K562 (cell line): Measurements from ENCODE around the gene STAT6. TPM values are rescaled to one million over a fixed set of nuclear protein-coding genes. Genes with fewer than 3 reads are reported as not detected.
A peak's percentile ranks its signal among the peaks of the same experiment; 100 is the strongest.
"Not testable (repeated sequence)": the region's sequence is repeated elsewhere in the genome, so short reads cannot be mapped to it uniquely, and the experiment has no call there.

Source experiments
- ATAC-seq: fragments of 200-7000 bp; cut with Tn5 transposase; 3 replicates; pipeline ENCODE4 v1.9.1; 2020; ENCODE audit warnings: moderate library complexity
- BruUV-seq: library from RNA; stranded (reverse); fragments of 400-500 nt; replicated peaks from 2 replicates; lab custom pipeline; 2021; lab: Mats Ljungman, UMichigan
- CTCF ChIA-PET: fragments of 300-600 bp; formaldehyde crosslinking; extraction: SDS; loops from one replicate; lab custom pipeline; 2021; ENCODE audit warnings: low intra/inter-chr PET ratio; lab: Yijun Ruan, JAX
- POLR2A ChIA-PET: fragments of 300-600, 350-650 bp; sonication (Branson Sonifier 250); formaldehyde crosslinking; extraction: SDS; loops from one replicate; lab custom pipeline; 2021; ENCODE audit warnings: antibody characterized with exemption, inconsistent platforms; lab: Yijun Ruan, JAX
- DNase-seq, 4 experiments: peaks; one replicate each; pipeline versions ENCODE4 v3.0.0 to v3.0.0-alpha.2; 2011 to 2018; ENCODE audit warnings: low spot score in 3 of 4, mixed read lengths in 3 of 4; ENCODE audit errors: extremely low read depth in 1 of 4
- FAIRE-seq: peaks from 2 replicates; lab custom pipeline; 2011; peaks lifted over from hg19 to GRCh38; lab: Jason Lieb, UNC
- H2AFZ ChIP-seq: 2 replicates; pipeline ENCODE4 v1.6.0; 2011; ENCODE audit warnings: low read depth, low read length, control low read depth, inconsistent platforms
- H3K27ac ChIP-seq: fragments of 200-600 bp; 3 replicates; pipeline ENCODE4 v1.8.0; 2011; ENCODE audit warnings: low read depth, mild to moderate bottlenecking, control low read depth, inconsistent platforms, low read length, moderate library complexity, mixed read lengths; ENCODE audit errors: extremely low read depth
- H3K27me3 ChIP-seq, 2 experiments: fragments of 300-600 bp in 1 of 2; 2 replicates in 1 of 2; 3 replicates in 1 of 2; pipeline versions ENCODE4 v1.6.0 to v1.8.0; 2011; ENCODE audit warnings: inconsistent platforms in 2 of 2, low read length in 2 of 2, mild to moderate bottlenecking in 1 of 2, mixed read lengths in 1 of 2, moderate library complexity in 1 of 2; ENCODE audit not compliant: control insufficient read depth in 2 of 2, insufficient read depth in 2 of 2
- H3K36me3 ChIP-seq: fragments of 300-600 bp; 3 replicates; pipeline ENCODE4 v1.8.0; 2011; ENCODE audit warnings: mild to moderate bottlenecking, low read length, inconsistent platforms; ENCODE audit not compliant: control insufficient read depth, insufficient read depth
- H3K4me1 ChIP-seq, 2 experiments: fragments of 200-600 bp in 1 of 2; replicated peaks in 1 of 2; 2 replicates in 1 of 2; 3 replicates in 1 of 2; pipeline versions ENCODE4 v1.5.1 to v1.8.0; 2011; ENCODE audit warnings: inconsistent platforms in 2 of 2, low read length in 2 of 2, mild to moderate bottlenecking in 1 of 2, mixed read lengths in 1 of 2, moderate library complexity in 1 of 2; ENCODE audit not compliant: control insufficient read depth in 2 of 2, insufficient read depth in 2 of 2
- H3K4me2 ChIP-seq: 2 replicates; pipeline ENCODE4 v1.6.1; 2011; ENCODE audit warnings: low read length, control low read depth, inconsistent platforms, mixed read lengths; ENCODE audit not compliant: insufficient read depth
- H3K4me3 ChIP-seq: fragments of 200-600 bp; sonication (generic), shearing (Covaris generic); 2 replicates; pipeline ENCODE4 v1.5.1; 2016; ENCODE audit warnings: control low read depth, inconsistent platforms
- H3K79me2 ChIP-seq: fragments of 200-600 bp; 3 replicates; pipeline ENCODE4 v1.8.0; 2011; ENCODE audit warnings: low read length, inconsistent platforms; ENCODE audit not compliant: control insufficient read depth, insufficient read depth
- H3K9ac ChIP-seq, 2 experiments: 2 replicates each; pipeline versions ENCODE4 v1.6.0 to v1.6.1; 2011; ENCODE audit warnings: low read depth in 2 of 2, low read length in 2 of 2, control low read depth in 1 of 2, inconsistent platforms in 1 of 2, mild to moderate bottlenecking in 1 of 2, mixed read lengths in 1 of 2; ENCODE audit not compliant: insufficient read depth in 1 of 2
- H3K9me1 ChIP-seq: one replicate; pipeline ENCODE4 v1.6.0; 2011; ENCODE audit warnings: inconsistent platforms, mild to moderate bottlenecking, low read length, moderate library complexity; ENCODE audit not compliant: control insufficient read depth, insufficient read depth
- H3K9me3 ChIP-seq: replicated peaks from 2 replicates; pipeline ENCODE4 v1.5.1; 2011; ENCODE audit warnings: low read depth, low read length, inconsistent platforms; ENCODE audit not compliant: control insufficient read depth, insufficient read depth
- H4K20me1 ChIP-seq: replicated peaks from 2 replicates; pipeline ENCODE4 v1.6.1; 2011; ENCODE audit warnings: low read length, inconsistent platforms, mixed read lengths; ENCODE audit not compliant: control insufficient read depth, insufficient read depth
- CBX5 ChIP-seq: IDR thresholded peaks from 2 replicates; pipeline ENCODE4 v1.6.1; 2014; ENCODE audit warnings: low read depth, borderline replicate concordance
- GTF2F1 ChIP-seq: IDR thresholded peaks from 2 replicates; pipeline ENCODE4 v1.6.1; 2011; ENCODE audit warnings: low read depth, low read length, improper control_type of control experiment
- HOXB6 ChIP-seq: fragments of 250-450 bp; sonication (Bioruptor Pico); IDR thresholded peaks from 2 replicates; pipeline ENCODE4 v1.5.1; 2022; ENCODE audit warnings: mild to moderate bottlenecking, borderline replicate concordance
- JUND ChIP-seq, 2 experiments: IDR thresholded peaks; 2 replicates in 1 of 2; 3 replicates in 1 of 2; pipeline ENCODE4 v1.6.1; 2011; ENCODE audit warnings: borderline replicate concordance in 2 of 2, low read depth in 2 of 2, low read length in 2 of 2, improper control_type of control experiment in 1 of 2, missing biosample characterization in 1 of 2, missing genetic modification characterization in 1 of 2, missing genetic modification reagents in 1 of 2
- ZNF707 ChIP-seq: fragments of 250-450 bp; sonication (Bioruptor Pico); conservative IDR thresholded peaks from 2 replicates; pipeline ENCODE4 v1.8.0; 2022; ENCODE audit warnings: inconsistent platforms, mild to moderate bottlenecking, moderate library complexity
- WGBS: fragments of 100-300 bp; shearing (Covaris generic); methylation state at CpG from one replicate; pipeline ENCODE4 v1.1.6; 2016; ENCODE audit warnings: low coverage, mixed read lengths; ENCODE audit not compliant: insufficient coverage; ENCODE audit errors: missing lambda C conversion rate; 5-methylcytosine and 5-hydroxymethylcytosine counted together
- in situ Hi-C: fragments of 300-500 bp; cut with MboI; formaldehyde crosslinking; loops from 4 replicates; pipeline ENCODE4 v1.15.0; 2018; ENCODE audit warnings: inconsistent platforms, mixed read lengths
- intact Hi-C: fragments of 100-400 bp; cut with micrococcal nuclease; formaldehyde crosslinking; loops from 2 replicates; pipeline ENCODE4 v1.14.2; 2022
- polyA plus RNA-seq, 8 experiments: library from polyadenylated mRNA; depleted of rRNA in 4 of 8; stranded (reverse) in 5 of 8; unstranded in 3 of 8; fragments of >200 nt; fragmentation: Nextera tagmentation in 2 of 8; fragmentation: Illumina TruSeq in 1 of 8; extraction: Ambion mirVana in 2 of 8; extraction: Trizol in 1 of 8; gene quantifications; 2 replicates each; pipeline versions ENCODE4 v1.2.1 to v1.2.3, GENCODE V29; 2011 to 2014; ENCODE audit warnings: inconsistent platforms in 1 of 8, missing spikeins in 1 of 8
- total RNA-seq, 7 experiments: library from RNA; depleted of rRNA in 6 of 7; stranded (reverse); fragments of >200 nt in 6 of 7; fragmentation: Illumina TruSeq in 2 of 7; extraction: Trizol in 2 of 7; gene quantifications; 2 replicates each; pipeline versions ENCODE4 v1.2.1 to v1.2.3, GENCODE V29; 2011 to 2021; ENCODE audit warnings: low replicate concordance in 1 of 7
- TF ChIP-seq, protein P1 (sequence below), 2 experiments: fragments of 450-650 bp in 1 of 2; sonication (generic) in 1 of 2; formaldehyde crosslinking in 1 of 2; IDR thresholded peaks in 1 of 2; conservative IDR thresholded peaks in 1 of 2; 2 replicates each; pipeline versions ENCODE4 v1.6.1 to v1.8.1; 2016 to 2023; ENCODE audit warnings: mild to moderate bottlenecking in 2 of 2, moderate library complexity in 2 of 2, inconsistent platforms in 1 of 2, missing genetic modification reagents in 1 of 2

STAT6 gene
- total and polyA plus RNA-seq, 9 of the 15 experiments (the other 6 are each of a cell fraction or from before 2014, with no cell fraction given), result 2.4 to 49.5 (median 26.5) TPM

DNA sequence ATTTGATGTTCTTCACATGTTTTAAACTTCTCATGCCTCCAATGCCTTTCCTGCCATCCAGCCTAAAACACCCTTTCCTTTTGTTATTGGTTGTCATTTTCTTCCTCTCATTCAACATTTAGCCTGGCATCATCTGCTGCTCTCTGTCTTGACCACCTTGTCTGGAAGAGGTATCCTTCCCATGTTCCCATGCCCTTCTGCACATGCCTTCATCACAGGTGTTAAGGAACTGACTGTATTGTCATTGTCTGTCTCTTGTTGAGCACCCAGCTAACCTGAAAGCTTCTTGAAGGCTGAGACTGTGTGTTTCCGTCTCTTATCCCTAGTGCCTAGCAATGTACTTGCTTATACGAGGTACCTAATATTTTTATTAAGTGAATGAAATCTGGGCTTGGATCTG is 12.7 kb upstream of the STAT6 start:
- Histone ChIP-seq H3K4me2 (no peak overlapping the region), H3K4me3 (no peak overlapping the region), H2AFZ (no peak overlapping the region), H3K79me2 (no peaks in the 10 kb centered on the region)
- 0% methylated on average over 2 of the region's 2 CpGs for whole genome bisulfite sequencing
- no TSS peak for BruUV-seq
- intact Hi-C loops, result loop anchor here (1.0 to 10.0 kb wide), 3 partner anchors 52 to 121 kb away; no protein-coding TSS in a partner anchor
- TF ChIP-seq ZNF707 (CRISPR knock-in tag) (no peak), GTF2F1 (no peak), CBX5 (0 out of 2 replicates have a peak, but pooled peaks have one; percentile 41), HOXB6 (no peak)
- TF ChIP-seq, all 486 proteins: peak for 1
- ChIA-PET CTCF (interaction anchor here (1.5 to 1.7 kb wide), 4 partner anchors 51 to 62 kb away, joined by 4 to 18 read pairs (median 10); no protein-coding TSS in a partner anchor), POLR2A (interaction anchor here (0.7 to 1.4 kb wide), 3 partner anchors 12 to 13 kb away, joined by 3 to 5 read pairs (median 4); partner anchors contain the start of gene STAT6)
- H3K9me3 ChIP-seq, result peaks cover 7% of the 10 kb centered on the region
- no peaks in the 10 kb centered on the region for H3K27me3 ChIP-seq
- in situ Hi-C loops, result loop anchor here (5.0 kb wide), 1 partner anchor 53 kb away; no protein-coding TSS in a partner anchor
- FAIRE-seq (no peak), DNase-seq (no peak), ATAC-seq (no peak)
- H3K9ac ChIP-seq, result no peak overlapping the region
- H3K9me1 ChIP-seq, result no peaks in the 10 kb centered on the region
- H4K20me1 ChIP-seq, result no peaks in the 10 kb centered on the region
- H3K27ac ChIP-seq, result no peak overlapping the region
- H3K36me3 ChIP-seq, result no peaks in the 10 kb centered on the region
- peaks cover 10 to 21% of the 10 kb centered on the region in 2 experiments for H3K4me1 ChIP-seq

- intact Hi-C loops (loop anchor here (10.0 kb wide), 1 partner anchor 124 kb away; no protein-coding TSS in a partner anchor), in situ Hi-C loops (loop anchor here (5.0 kb wide), 1 partner anchor 57 kb away; no protein-coding TSS in a partner anchor)
- H3K9ac ChIP-seq; H4K20me1 ChIP-seq; H3K9me1 ChIP-seq; FAIRE-seq; DNase-seq; H3K4me3 ChIP-seq; H3K27me3 ChIP-seq; H3K36me3 ChIP-seq; H3K27ac ChIP-seq; H2AFZ ChIP-seq; CTCF ChIA-PET; ATAC-seq; BruUV-seq; H3K4me2 ChIP-seq; H3K9me3 ChIP-seq; POLR2A ChIA-PET; H3K79me2 ChIP-seq; TF ChIP-seq JUND (tag; IDR thresholded peaks at IDR 0.05; ENCODE audit: borderline replicate concordance, low read depth, low read length): not testable (repeated sequence)
- peak; percentile 39; the same call in 1 of the 2 replicates for TF ChIP-seq JUND (IDR thresholded peaks at IDR 0.05; ENCODE audit: borderline replicate concordance, low read depth, low read length)
- TF ChIP-seq, protein P1, sequence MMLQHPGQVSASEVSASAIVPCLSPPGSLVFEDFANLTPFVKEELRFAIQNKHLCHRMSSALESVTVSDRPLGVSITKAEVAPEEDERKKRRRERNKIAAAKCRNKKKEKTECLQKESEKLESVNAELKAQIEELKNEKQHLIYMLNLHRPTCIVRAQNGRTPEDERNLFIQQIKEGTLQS (IDR thresholded peaks at IDR 0.05), result peak; percentile 61
- TF ChIP-seq, protein P1 (CRISPR knock-in tag; conservative IDR thresholded peaks at IDR 0.05), result not testable (repeated sequence)
- H3K4me1 ChIP-seq, result peaks cover 10 to 14% of the 10 kb centered on the region in 2 experiments; a peak in 4 of 5 replicates
- WGBS, result 9% methylated on average over 11 of the region's 11 CpGs
Measured at GRCh38 chr12:57120718-57121117, 9.6 kb upstream of the STAT6 start.
